ENCODE results near the gene TMEM129. TPM values are rescaled to one million over a fixed set of nuclear protein-coding genes. Genes with fewer than 3 reads are reported as not detected.

Gene TMEM129
- polyA plus RNA-seq, 1 experiment, result 33.8 TPM

DNA sequence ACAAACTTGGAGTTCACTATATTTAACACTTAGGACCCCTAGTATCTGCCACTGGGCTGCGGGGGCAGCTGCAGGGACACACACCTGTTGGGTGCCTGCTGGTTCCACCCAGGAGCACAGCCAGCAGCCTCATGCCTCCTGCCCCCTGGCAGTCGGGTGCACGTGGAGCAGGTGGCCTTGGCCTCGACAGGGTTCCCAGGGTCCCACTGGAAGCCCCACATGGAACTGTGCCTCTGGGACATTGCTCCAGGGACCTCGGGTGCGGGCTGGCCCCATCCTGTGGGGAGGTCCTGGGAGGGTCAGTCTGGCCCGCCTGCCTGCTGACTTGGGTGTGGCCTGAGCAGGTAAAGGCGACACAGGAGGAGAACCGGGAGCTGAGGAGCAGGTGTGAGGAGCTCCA, 18.2 kb upstream of the TMEM129 start:
- TF ChIP-seq, protein P1, sequence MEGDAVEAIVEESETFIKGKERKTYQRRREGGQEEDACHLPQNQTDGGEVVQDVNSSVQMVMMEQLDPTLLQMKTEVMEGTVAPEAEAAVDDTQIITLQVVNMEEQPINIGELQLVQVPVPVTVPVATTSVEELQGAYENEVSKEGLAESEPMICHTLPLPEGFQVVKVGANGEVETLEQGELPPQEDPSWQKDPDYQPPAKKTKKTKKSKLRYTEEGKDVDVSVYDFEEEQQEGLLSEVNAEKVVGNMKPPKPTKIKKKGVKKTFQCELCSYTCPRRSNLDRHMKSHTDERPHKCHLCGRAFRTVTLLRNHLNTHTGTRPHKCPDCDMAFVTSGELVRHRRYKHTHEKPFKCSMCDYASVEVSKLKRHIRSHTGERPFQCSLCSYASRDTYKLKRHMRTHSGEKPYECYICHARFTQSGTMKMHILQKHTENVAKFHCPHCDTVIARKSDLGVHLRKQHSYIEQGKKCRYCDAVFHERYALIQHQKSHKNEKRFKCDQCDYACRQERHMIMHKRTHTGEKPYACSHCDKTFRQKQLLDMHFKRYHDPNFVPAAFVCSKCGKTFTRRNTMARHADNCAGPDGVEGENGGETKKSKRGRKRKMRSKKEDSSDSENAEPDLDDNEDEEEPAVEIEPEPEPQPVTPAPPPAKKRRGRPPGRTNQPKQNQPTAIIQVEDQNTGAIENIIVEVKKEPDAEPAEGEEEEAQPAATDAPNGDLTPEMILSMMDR (IDR thresholded peaks at IDR 0.05; ENCODE audit: insufficient read depth, low read depth, low read length), result no peak
- H3K36me3 ChIP-seq (ENCODE audit: control insufficient read depth, insufficient read depth, low read length), result peaks cover 20% of the 10 kb centered on the region

DNA sequence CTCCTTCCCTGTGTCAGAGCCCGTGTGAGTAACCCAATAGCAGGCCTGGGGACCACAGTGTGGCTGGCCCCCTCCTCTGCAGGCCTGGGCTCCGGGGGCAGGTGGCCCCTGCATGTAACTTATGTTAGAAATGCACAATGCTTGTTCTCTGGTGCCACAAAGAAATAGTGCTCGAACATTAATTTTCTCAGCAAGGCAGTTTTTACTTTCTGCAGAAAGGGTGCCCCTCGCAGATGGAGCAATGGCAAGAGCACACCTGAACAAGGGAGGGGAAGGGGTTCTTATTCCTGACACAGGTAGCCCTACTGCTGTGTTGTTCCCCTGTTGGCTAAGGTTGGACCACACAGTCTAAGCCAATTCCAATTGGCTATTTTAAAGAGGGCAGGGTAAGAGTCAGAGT, 17.3 kb upstream of the TMEM129 start:
- no peak overlapping the region for H3K4me3 ChIP-seq (ENCODE audit: low read depth, low read length)

More for the DNA sequence above, 18.2 kb upstream of the TMEM129 start:
- DNase-seq (ENCODE audit: low read depth), result no peak
- ChIA-PET POLR2A (no interaction called here), CTCF (interaction anchor here (11.5 kb wide), 1 partner anchor 69 kb away, joined by 148 read pairs; no protein-coding TSS in a partner anchor)
- H3K4me3 ChIP-seq (ENCODE audit: low read depth, low read length), result no peak overlapping the region
- no peaks in the 10 kb centered on the region for H3K27me3 ChIP-seq (ENCODE audit: control insufficient read depth, insufficient read depth, low read length)

GRCh38 chr4:1737666-1738065, 16.5 kb upstream of the TMEM129 start:
- TF ChIP-seq, protein P1 (IDR thresholded peaks at IDR 0.05; ENCODE audit: insufficient read depth, low read depth, low read length), result no peak
- CTCF ChIA-PET, result interaction anchor here (0.8 to 1.8 kb wide), 3 partner anchors 8 to 11 kb away, joined by 3 to 6 read pairs (median 5); no protein-coding TSS in a partner anchor
- no peak for DNase-seq (ENCODE audit: low read depth)
- Histone ChIP-seq H3K27me3 (ENCODE audit: control insufficient read depth, insufficient read depth, low read length) (no peaks in the 10 kb centered on the region), H3K4me3 (ENCODE audit: low read depth, low read length) (no peak overlapping the region), H3K36me3 (ENCODE audit: control insufficient read depth, insufficient read depth, low read length) (peaks cover 18% of the 10 kb centered on the region)
- POLR2A ChIA-PET, result no interaction called here

More for the DNA sequence above, 17.3 kb upstream of the TMEM129 start:
- ChIA-PET POLR2A (no interaction called here), CTCF (no interaction called here)
- no peaks in the 10 kb centered on the region for H3K27me3 ChIP-seq (ENCODE audit: control insufficient read depth, insufficient read depth, low read length)
- no peak for DNase-seq (ENCODE audit: low read depth)
- H3K36me3 ChIP-seq (ENCODE audit: control insufficient read depth, insufficient read depth, low read length), result peaks cover 18% of the 10 kb centered on the region
- TF ChIP-seq, protein P1 (IDR thresholded peaks at IDR 0.05; ENCODE audit: insufficient read depth, low read depth, low read length), result no peak

- TF ChIP-seq, protein P1 (IDR thresholded peaks at IDR 0.05; ENCODE audit: insufficient read depth, low read depth, low read length), result no peak
- CTCF ChIA-PET, result interaction anchor here (0.8 to 1.8 kb wide), 4 partner anchors 9 to 12 kb away, joined by 3 to 6 read pairs (median 4); no protein-coding TSS in a partner anchor
Observed at GRCh38 chr4:1736812-1737211, 15.7 kb upstream of the TMEM129 start.

GRCh38 chr4:1735215-1735614, 14.1 kb upstream of the TMEM129 start:
- CTCF ChIA-PET, result interaction anchor here (0.6 to 3.2 kb wide), 3 partner anchors 9 to 177 kb away, joined by 3 to 9 read pairs (median 6); no protein-coding TSS in a partner anchor
- peaks cover 13% of the 10 kb centered on the region for H3K36me3 ChIP-seq (ENCODE audit: control insufficient read depth, insufficient read depth, low read length)
- TF ChIP-seq, protein P1 (IDR thresholded peaks at IDR 0.05; ENCODE audit: insufficient read depth, low read depth, low read length), result no peak
- no peak overlapping the region for H3K4me3 ChIP-seq (ENCODE audit: low read depth, low read length)
- POLR2A ChIA-PET, result no interaction called here
- no peaks in the 10 kb centered on the region for H3K27me3 ChIP-seq (ENCODE audit: control insufficient read depth, insufficient read depth, low read length)
- DNase-seq (ENCODE audit: low read depth), result no peak

More at GRCh38 chr4:1736812-1737211, 15.7 kb upstream of the TMEM129 start:
- no peaks in the 10 kb centered on the region for H3K27me3 ChIP-seq (ENCODE audit: control insufficient read depth, insufficient read depth, low read length)
- no peak overlapping the region for H3K4me3 ChIP-seq (ENCODE audit: low read depth, low read length)
- POLR2A ChIA-PET, result no interaction called here
- no peak for DNase-seq (ENCODE audit: low read depth)
- peaks cover 17% of the 10 kb centered on the region for H3K36me3 ChIP-seq (ENCODE audit: control insufficient read depth, insufficient read depth, low read length)
